Measurements from ENCODE around the gene CTNNBIP1. TPM values are rescaled to one million over a fixed set of nuclear protein-coding genes. Genes with fewer than 3 reads are reported as not detected.
A peak's percentile ranks its signal among the peaks of the same experiment; 100 is the strongest.

The CTNNBIP1 gene
- total and polyA plus RNA-seq, 2 of the 8 experiments (the other 6 are each of a cell fraction or from before 2014, with no cell fraction given), result 40.9 to 46.6 TPM

- no peak overlapping the region for H3K18ac ChIP-seq (ENCODE audit: extremely low read depth, low read length)
- no peaks in the 10 kb centered on the region for H3K36me3 ChIP-seq (ENCODE audit: control insufficient read depth in 2 of 4, insufficient read depth in 4 of 4, low read length in 3 of 4)
- no peak overlapping the region for H3K4me2 ChIP-seq (ENCODE audit: insufficient read depth in 1 of 2, low read depth in 2 of 2, low read length in 2 of 2)
- no peak overlapping the region for H2BK15ac ChIP-seq (ENCODE audit: low read length)
- peaks cover 0 to 22% (median 16%) of the 10 kb centered on the region in 4 experiments; a peak in 6 of 7 replicates for H3K4me1 ChIP-seq (replicated peaks in 1 of 4; ENCODE audit: control insufficient read depth in 3 of 4, insufficient read depth in 4 of 4, low read length in 3 of 4)
- no peak overlapping the region for H2BK120ac ChIP-seq (replicated peaks; ENCODE audit: low read depth, low read length)
- peaks cover 0 to 1% of the 10 kb centered on the region in 2 experiments for H4K20me1 ChIP-seq (replicated peaks in 1 of 2; ENCODE audit: control insufficient read depth in 1 of 2, insufficient read depth in 2 of 2, low read length in 2 of 2)
- no peak overlapping the region for H4K8ac ChIP-seq (ENCODE audit: extremely low read depth, insufficient read depth, low read length)
- H3K27me3 ChIP-seq (replicated peaks in 1 of 4; ENCODE audit: control insufficient read depth in 3 of 4, extremely low read depth in 1 of 4, insufficient read depth in 3 of 4, low read length in 3 of 4), result no peaks in the 10 kb centered on the region
- FAIRE-seq (no peak), DNase-seq (ENCODE audit: low read depth in 1 of 2, low spot score in 2 of 2) (no peak)
- H2AK5ac ChIP-seq (ENCODE audit: low read depth, low read length), result no peak overlapping the region
- no peak overlapping the region for H2BK20ac ChIP-seq (ENCODE audit: low read length)
- ChIA-PET POLR2A (ENCODE audit: partially characterized antibody) (no interaction called here), CTCF (ENCODE audit: partially characterized antibody) (interaction anchor here (0.6 to 4.7 kb wide), 6 partner anchors 9 to 167 kb away, joined by 3 to 28 read pairs (median 5); no protein-coding TSS in a partner anchor)
- no peak overlapping the region for H4K91ac ChIP-seq (replicated peaks; ENCODE audit: insufficient read length, low read length)
- no peak for TF ChIP-seq ASH2L (IDR thresholded peaks at IDR 0.05; ENCODE audit: low read length)
- TF ChIP-seq BCL11A (IDR thresholded peaks at IDR 0.05; ENCODE audit: low read depth in 2 of 2, low read length in 2 of 2), result no peak
- no peak for TF ChIP-seq SIRT6 (IDR thresholded peaks at IDR 0.05; ENCODE audit: low read length)
- TF ChIP-seq SP4 (IDR thresholded peaks at IDR 0.05; ENCODE audit: low read length), result no peak
- TF ChIP-seq SP1 (IDR thresholded peaks at IDR 0.05; ENCODE audit: low read depth, low read length), result no peak
- TF ChIP-seq EZH2 (IDR thresholded peaks at IDR 0.05; ENCODE audit: low read depth, low read length, severe bottlenecking), result no peak
- no peak for TF ChIP-seq EP300 (IDR thresholded peaks at IDR 0.05; ENCODE audit: borderline replicate concordance in 1 of 2, low read depth in 2 of 2, low read length in 2 of 2)
- TF ChIP-seq CREB1 (IDR thresholded peaks at IDR 0.05), result no peak
- no peak for TF ChIP-seq JUND (IDR thresholded peaks at IDR 0.05; ENCODE audit: low read length)
- no peak for TF ChIP-seq GTF2F1 (IDR thresholded peaks at IDR 0.05; ENCODE audit: borderline replicate concordance, low read depth, low read length)
- no peak for TF ChIP-seq RFX5 (IDR thresholded peaks at IDR 0.05; ENCODE audit: borderline replicate concordance, low read depth, low read length)
- TF ChIP-seq, protein P1, sequence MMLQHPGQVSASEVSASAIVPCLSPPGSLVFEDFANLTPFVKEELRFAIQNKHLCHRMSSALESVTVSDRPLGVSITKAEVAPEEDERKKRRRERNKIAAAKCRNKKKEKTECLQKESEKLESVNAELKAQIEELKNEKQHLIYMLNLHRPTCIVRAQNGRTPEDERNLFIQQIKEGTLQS (IDR thresholded peaks at IDR 0.05; ENCODE audit: insufficient read depth, low read depth, low read length), result no peak
- no peak for TF ChIP-seq KDM5A (IDR thresholded peaks at IDR 0.05; ENCODE audit: low read length)
- no peak overlapping the region for H3K56ac ChIP-seq (replicated peaks; ENCODE audit: insufficient read length, low read depth, low read length)
- 94% methylated on average over 7 of the region's 7 CpGs; no CpG with 5 or more reads in 1 of the 2 experiments for WGBS, 2 experiments (ENCODE audit: extremely low coverage in 1 of 2, insufficient coverage in 1 of 2, insufficient read length in 1 of 2, insufficient replicate concordance in 2 of 2, low coverage in 1 of 2, low lambda C conversion rate in 2 of 2, missing lambda C conversion rate in 1 of 2)
- H3K79me1 ChIP-seq (ENCODE audit: low read depth, low read length), result no peaks in the 10 kb centered on the region
- no peak overlapping the region for H3K4me3 ChIP-seq (ENCODE audit: extremely low read depth in 1 of 4, insufficient read depth in 2 of 4, low read depth in 3 of 4, low read length in 4 of 4)
- no peaks in the 10 kb centered on the region; the same call in 1 of the 2 replicates for H3K23me2 ChIP-seq (ENCODE audit: low read depth, low read length)
- no peak overlapping the region for H2BK12ac ChIP-seq (ENCODE audit: low read depth, low read length)
- no peak overlapping the region for H3K14ac ChIP-seq (ENCODE audit: insufficient read length)
- no peak overlapping the region for H3K23ac ChIP-seq (ENCODE audit: insufficient read length)
- H2AFZ ChIP-seq (ENCODE audit: low read length), result no peak overlapping the region
- H3K79me2 ChIP-seq (ENCODE audit: control insufficient read depth in 1 of 2, insufficient read depth in 2 of 2, low read length in 2 of 2), result no peaks in the 10 kb centered on the region
- no peak overlapping the region for H4K5ac ChIP-seq (ENCODE audit: insufficient read length, low read depth, low read length)
- 0 out of 2 replicates have a peak overlapping the region, but pooled peaks have one; percentile 16 for H2BK5ac ChIP-seq (ENCODE audit: low read depth, low read length)
- no peak overlapping the region for H3K9ac ChIP-seq (replicated peaks in 1 of 4; ENCODE audit: extremely low read depth in 1 of 4, low read depth in 3 of 4, low read length in 3 of 4)
- no peaks in the 10 kb centered on the region for H3K9me3 ChIP-seq (ENCODE audit: insufficient read depth in 2 of 2, low read depth in 1 of 2, low read length in 1 of 2)
- H3K27ac ChIP-seq (ENCODE audit: low read depth, low read length), result no peak overlapping the region
- H3K4ac ChIP-seq (replicated peaks; ENCODE audit: insufficient read length, low read depth, low read length), result no peak overlapping the region
Measured at GRCh38 chr1:9844756-9845155, 65.3 kb downstream of the CTNNBIP1 start.
